Ishikawa (cell line): ENCODE results near the gene SNX24.

Experiments used
- CEBPB ChIP-seq: IDR thresholded peaks from 2 replicates; pipeline ENCODE4 v1.6.1; 2012
- CREB1 ChIP-seq: IDR thresholded peaks from 2 replicates; pipeline ENCODE4 v1.6.1; 2012; ENCODE audit warnings: low read depth
- MAX ChIP-seq: IDR thresholded peaks from 2 replicates; pipeline ENCODE4 v1.6.1; 2012
- NFIC ChIP-seq: IDR thresholded peaks from 2 replicates; pipeline ENCODE4 v1.6.1; 2012
- REST ChIP-seq: IDR thresholded peaks from 2 replicates; pipeline ENCODE4 v1.6.1; 2012; ENCODE audit warnings: low read depth, mild to moderate bottlenecking
- ZBTB7A ChIP-seq: IDR thresholded peaks from 2 replicates; pipeline ENCODE4 v1.6.1; 2012; ENCODE audit warnings: low read depth

SNX24 gene

GRCh38 chr5:123047706-123048105 is 202.3 kb downstream of the SNX24 start:
- TF ChIP-seq REST (no peak), CREB1 (no peak), ZBTB7A (no peak), MAX (no peak), CEBPB (no peak)

GRCh38 chr5:123051206-123051605 is 205.8 kb downstream of the SNX24 start:
- no peak for TF ChIP-seq NFIC
- no peak for TF ChIP-seq REST
